LNCAP (cell line): ENCODE data around the gene PRR35.

Experiments used
- TF ChIP-seq, protein P1 (sequence below): fragments of 450-650 bp; IDR thresholded peaks from 2 replicates; pipeline ENCODE4 v1.5.1; 2017; ENCODE audit warnings: mild to moderate bottlenecking

The PRR35 gene

DNA sequence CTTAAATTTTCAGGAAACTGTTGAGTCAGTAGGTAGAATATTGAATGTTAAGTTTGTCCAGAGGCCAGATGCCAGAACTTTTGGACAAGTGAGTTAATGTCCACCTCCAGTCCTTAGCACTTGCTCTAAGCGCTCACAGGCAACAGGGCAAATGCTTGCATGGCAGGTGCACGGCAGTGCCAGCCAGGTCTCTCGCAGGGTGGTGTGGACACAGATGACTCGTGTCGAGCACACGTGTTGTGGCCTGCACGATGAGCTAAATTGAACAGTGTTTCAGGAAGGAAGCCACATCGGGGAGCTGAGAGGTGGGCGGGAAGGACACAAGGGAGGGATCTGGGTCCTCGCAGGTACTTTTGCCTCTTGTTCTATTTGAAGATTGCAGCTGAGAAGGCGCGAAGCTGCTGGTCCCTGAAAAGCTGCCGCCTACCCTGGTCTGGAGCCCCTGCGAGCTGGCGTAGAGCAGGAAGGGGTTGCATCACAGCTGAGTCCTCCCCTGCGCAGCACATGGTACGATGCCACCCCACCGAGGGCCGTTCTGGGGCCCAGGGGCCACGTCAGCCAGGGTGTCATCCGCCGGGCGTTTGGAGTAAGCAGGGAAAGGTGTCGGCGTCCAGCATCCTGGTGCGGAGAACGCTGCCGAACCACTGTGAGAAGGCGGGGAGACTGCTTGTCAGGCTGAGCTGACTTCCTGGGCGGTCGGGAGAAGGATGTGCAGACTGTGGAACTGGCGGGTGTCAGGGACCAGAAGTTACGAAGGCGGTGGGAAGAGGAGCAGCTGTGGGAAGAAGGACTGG, 35.9 kb downstream of the PRR35 start:
- TF ChIP-seq, protein P1, sequence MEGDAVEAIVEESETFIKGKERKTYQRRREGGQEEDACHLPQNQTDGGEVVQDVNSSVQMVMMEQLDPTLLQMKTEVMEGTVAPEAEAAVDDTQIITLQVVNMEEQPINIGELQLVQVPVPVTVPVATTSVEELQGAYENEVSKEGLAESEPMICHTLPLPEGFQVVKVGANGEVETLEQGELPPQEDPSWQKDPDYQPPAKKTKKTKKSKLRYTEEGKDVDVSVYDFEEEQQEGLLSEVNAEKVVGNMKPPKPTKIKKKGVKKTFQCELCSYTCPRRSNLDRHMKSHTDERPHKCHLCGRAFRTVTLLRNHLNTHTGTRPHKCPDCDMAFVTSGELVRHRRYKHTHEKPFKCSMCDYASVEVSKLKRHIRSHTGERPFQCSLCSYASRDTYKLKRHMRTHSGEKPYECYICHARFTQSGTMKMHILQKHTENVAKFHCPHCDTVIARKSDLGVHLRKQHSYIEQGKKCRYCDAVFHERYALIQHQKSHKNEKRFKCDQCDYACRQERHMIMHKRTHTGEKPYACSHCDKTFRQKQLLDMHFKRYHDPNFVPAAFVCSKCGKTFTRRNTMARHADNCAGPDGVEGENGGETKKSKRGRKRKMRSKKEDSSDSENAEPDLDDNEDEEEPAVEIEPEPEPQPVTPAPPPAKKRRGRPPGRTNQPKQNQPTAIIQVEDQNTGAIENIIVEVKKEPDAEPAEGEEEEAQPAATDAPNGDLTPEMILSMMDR = no peak

DNA sequence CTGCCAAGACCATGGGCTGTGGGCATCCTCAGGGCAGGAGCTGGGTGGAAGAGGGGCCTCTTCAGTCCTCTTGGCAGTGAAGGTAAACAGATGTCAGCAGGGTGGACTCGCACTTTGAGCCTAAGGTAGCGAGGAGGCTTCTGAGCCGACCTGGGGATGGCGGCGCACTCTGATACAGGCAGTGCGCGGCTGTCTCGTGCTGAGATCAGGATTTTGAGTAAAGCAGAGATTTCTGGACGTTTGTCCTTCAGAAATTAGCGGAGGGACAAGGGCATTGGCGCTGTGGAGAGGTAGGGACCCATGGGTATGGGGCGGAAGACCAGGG, 36.5 kb downstream of the PRR35 start:
- TF ChIP-seq, protein P1 = no peak

DNA sequence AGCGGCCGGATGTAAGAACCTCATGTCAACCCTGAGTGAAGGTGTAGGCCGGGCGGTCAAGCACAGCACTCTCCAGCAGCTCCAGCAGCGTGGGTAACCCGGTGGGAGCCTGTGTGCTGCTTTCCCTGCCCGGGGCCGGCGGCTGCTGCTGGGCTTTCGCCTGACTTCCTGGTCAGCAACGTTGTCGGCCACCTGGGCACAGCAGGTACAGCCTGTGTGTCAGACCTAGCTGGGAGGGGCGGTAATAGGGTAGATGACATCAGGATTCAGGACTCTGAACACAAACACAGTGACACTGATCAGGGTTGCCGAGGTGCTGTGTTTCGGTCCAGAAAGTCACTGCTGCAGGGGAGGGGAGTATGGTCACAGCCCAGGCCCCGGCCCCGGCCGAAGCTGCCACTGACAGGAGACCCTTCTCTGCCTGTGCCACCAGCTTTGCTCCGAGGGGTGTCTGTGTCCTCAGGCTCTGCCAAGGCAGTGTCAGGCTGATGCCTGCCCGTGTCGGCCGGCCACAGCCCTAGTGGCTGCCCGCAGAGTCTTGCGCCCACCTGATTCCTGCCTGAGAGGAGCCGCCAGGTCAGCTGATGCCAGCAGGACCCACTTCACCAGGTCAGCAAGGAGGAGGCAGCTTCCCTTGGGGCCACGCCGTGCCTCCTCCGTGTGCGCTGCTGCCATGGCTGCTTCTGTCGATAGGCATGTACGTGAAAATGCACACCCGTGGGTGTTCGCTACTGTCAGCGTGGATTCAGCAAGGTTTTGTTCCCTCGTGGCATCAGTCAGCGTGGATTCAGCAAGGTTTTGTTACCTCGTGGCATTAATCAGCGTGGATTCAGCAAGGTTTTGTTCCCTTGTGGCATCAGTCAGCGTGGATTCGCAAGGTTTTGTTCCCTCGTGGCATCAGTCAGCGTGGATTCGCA, 38.9 kb downstream of the PRR35 start:
- TF ChIP-seq, protein P1 = no peak

DNA sequence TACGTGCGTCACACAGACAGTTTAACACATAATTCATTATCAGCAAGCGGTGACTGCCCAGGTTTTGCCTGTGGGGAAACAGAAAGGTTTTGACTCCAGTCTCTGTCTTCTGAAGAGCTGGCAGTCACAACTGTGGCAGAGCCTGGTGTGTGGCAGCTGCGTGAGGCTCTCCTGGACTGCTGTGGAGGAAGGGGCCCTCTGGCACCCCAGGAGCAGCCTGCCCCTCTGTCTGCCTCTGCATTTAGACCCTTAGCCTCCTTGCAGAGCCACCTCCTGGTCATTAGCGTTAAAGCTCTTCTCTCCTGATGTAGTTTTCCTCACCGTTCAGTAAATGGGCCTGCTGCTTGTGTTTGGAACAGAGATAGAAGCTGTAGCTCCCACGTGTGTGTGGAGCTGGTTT, 40.6 kb downstream of the PRR35 start:
- TF ChIP-seq, protein P1 = peak; percentile 26; the same call in 1 of the 2 replicates

DNA sequence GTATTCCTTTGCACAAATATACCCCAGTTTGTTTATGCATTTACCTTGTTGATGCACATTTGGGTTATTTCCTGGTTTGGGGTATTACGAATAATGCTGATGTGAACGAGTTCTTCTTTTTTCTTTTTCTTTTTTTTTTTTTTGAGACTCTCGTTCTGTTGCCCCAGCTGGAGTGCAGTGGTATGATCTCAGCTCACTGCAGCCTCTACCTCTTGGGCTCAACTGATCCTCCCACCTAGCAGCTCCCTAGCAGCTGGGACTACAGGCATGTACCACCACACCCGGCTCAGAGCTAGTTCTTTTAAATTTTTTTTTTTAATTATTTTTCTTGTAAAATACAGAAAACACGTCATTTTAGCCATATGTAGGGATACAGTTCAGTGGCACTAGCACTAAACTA, 43.7 kb downstream of the PRR35 start:
- TF ChIP-seq, protein P1 = no peak

DNA sequence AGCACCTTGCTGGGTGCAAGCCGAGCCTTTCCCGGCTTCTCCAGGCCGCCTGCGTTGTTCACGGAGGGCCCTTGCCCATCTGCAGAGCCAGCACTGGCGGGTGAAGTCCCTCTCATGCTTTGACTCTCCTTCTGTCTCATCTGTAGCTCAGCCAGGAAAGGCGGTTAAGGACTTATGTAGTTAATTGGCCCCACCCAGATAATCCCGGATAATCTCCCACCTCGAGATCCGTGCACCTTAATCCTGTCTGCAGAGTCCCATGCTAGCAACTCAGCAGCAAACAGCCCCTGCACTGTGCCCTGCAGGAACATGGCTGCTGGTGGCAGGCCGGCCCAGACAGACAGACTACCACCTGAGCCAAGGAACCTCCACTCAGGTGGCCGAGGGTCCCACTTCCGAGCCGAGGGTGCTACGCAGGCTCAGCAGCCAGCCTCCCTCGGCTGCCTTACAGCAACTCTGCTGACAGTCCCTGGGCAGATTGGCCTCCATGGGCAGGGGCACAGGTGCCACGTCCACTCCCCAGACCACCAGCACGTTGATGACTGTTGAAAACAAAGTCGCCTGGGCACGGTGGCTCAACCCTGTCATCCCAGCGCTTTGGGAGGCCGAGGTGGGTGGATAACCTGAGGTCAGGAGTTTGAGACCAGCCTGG, 46.6 kb downstream of the PRR35 start:
- TF ChIP-seq, protein P1 = no peak

DNA sequence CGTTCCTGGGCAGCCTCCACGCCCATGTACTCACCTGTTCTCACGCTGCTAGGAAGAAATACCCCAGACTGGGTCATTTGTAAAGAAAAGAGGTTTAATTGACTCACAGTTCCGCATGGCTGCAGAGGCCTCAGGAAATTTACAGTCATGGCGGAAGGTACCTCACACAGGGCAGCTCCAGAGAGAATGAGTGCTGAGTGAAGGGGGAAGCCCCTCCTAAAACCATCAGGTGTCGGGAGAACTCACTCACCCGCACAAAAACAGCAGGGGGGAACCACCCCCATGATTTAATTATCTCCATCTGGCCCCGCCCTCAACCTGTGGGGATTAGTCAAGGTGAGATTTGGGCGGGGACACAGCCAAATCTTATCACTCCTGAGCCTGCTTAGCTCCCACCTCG, 47.8 kb downstream of the PRR35 start:
- TF ChIP-seq, protein P1 = no peak
